Stomach (tissue), 4 donors: ENCODE measurements around the gene CES3.

ENCODE experiments used
- CTCF ChIP-seq, 7 experiments: fragments of 450-650 bp in 4 of 7; fragments of 200-600 bp in 3 of 7; sonication (generic) in 3 of 7; IDR thresholded peaks; one replicate each; pipeline ENCODE4 v1.5.1; 2016 to 2019; ENCODE audit warnings: antibody characterized with exemption in 7 of 7, control low read depth in 2 of 7, mild to moderate bottlenecking in 1 of 7
- POLR2A ChIP-seq, 4 donors: fragments of 450-650 bp; IDR thresholded peaks; one replicate each; pipeline ENCODE4 v1.6.1; 2016; ENCODE audit warnings: antibody characterized with exemption in 4 of 4, control low read depth in 2 of 4, mild to moderate bottlenecking in 1 of 4, moderate library complexity in 1 of 4
- POLR2AphosphoS5 ChIP-seq, 3 donors: sonication (generic); formaldehyde crosslinking; IDR thresholded peaks; one replicate each; pipeline ENCODE4 v1.6.1; 2016; ENCODE audit warnings: antibody characterized with exemption in 3 of 3

- TF ChIP-seq CTCF (IDR thresholded peaks at IDR 0.05), result no peak
- TF ChIP-seq POLR2AphosphoS5 (IDR thresholded peaks at IDR 0.05), result no peak
- TF ChIP-seq POLR2A (IDR thresholded peaks at IDR 0.05), result no peak
These were observed 56.3 kb downstream of the CES3 start for GRCh38 chr16:67017421-67017750.
